ENCODE measurements around the gene UCMA. TPM values are rescaled to one million over a fixed set of nuclear protein-coding genes. Genes with fewer than 3 reads are reported as not detected.

UCMA gene
- total RNA-seq, 1 experiment from 2014 or later = not detected

GRCh38 chr10:13271552-13272163, 37.5 kb upstream of the UCMA start:
- H3K4me1 Mint-ChIP-seq (ENCODE audit: low read depth, unreplicated experiment) = peaks cover 14% of the 10 kb centered on the region
- peak; percentile 54 for DNase-seq
- no peak overlapping the region for H3K4me3 Mint-ChIP-seq (ENCODE audit: low read depth, unreplicated experiment)
- H3K9me3 Mint-ChIP-seq (ENCODE audit: low read depth, unreplicated experiment) = no peaks in the 10 kb centered on the region
- H3K27me3 Mint-ChIP-seq (ENCODE audit: unreplicated experiment) = no peaks in the 10 kb centered on the region
- intact Hi-C loops (cut with micrococcal nuclease; ENCODE audit: unreplicated experiment) = loop anchor here (10.0 kb wide), 1 partner anchor 67 kb away; no protein-coding TSS in a partner anchor
- H3K27ac Mint-ChIP-seq (ENCODE audit: unreplicated experiment) = no peak overlapping the region
- CTCF ChIA-PET = no interaction called here
- no TSS peak for BruUV-seq (replicated peaks)
- peak; percentile 54 for TF ChIP-seq CTCF (IDR thresholded peaks at IDR 0.05; ENCODE audit: unreplicated experiment)
- no peaks in the 10 kb centered on the region for H3K36me3 Mint-ChIP-seq (ENCODE audit: insufficient read depth, unreplicated experiment)

- Mint-ChIP-seq H3K36me3 (ENCODE audit: insufficient read depth, unreplicated experiment) (no peaks in the 10 kb centered on the region), H3K9me3 (ENCODE audit: low read depth, unreplicated experiment) (no peaks in the 10 kb centered on the region), H3K27ac (ENCODE audit: unreplicated experiment) (no peak overlapping the region), H3K27me3 (ENCODE audit: unreplicated experiment) (no peaks in the 10 kb centered on the region), H3K4me1 (ENCODE audit: low read depth, unreplicated experiment) (peaks cover 14% of the 10 kb centered on the region), H3K4me3 (ENCODE audit: low read depth, unreplicated experiment) (no peak overlapping the region)
- intact Hi-C loops (cut with micrococcal nuclease; ENCODE audit: unreplicated experiment) = loop anchor here (10.0 kb wide), 1 partner anchor 66 kb away; no protein-coding TSS in a partner anchor
- TF ChIP-seq CTCF (IDR thresholded peaks at IDR 0.05; ENCODE audit: unreplicated experiment) = no peak
- BruUV-seq (replicated peaks) = no TSS peak
- CTCF ChIA-PET = no interaction called here
- no peak for DNase-seq
These were observed 36.8 kb upstream of the UCMA start for GRCh38 chr10:13270877-13271551.

GRCh38 chr10:13268841-13269240, 34.7 kb upstream of the UCMA start:
- peaks cover 14% of the 10 kb centered on the region for H3K4me1 Mint-ChIP-seq (ENCODE audit: low read depth, unreplicated experiment)
- no peaks in the 10 kb centered on the region for H3K36me3 Mint-ChIP-seq (ENCODE audit: insufficient read depth, unreplicated experiment)
- H3K9me3 Mint-ChIP-seq (ENCODE audit: low read depth, unreplicated experiment) = no peaks in the 10 kb centered on the region
- peaks cover 4% of the 10 kb centered on the region for H3K27me3 Mint-ChIP-seq (ENCODE audit: unreplicated experiment)
- H3K4me3 Mint-ChIP-seq (ENCODE audit: low read depth, unreplicated experiment) = no peak overlapping the region
- intact Hi-C loops (cut with micrococcal nuclease; ENCODE audit: unreplicated experiment) = no loop called here
- CTCF ChIA-PET = no interaction called here
- BruUV-seq (replicated peaks) = no TSS peak
- no peak overlapping the region for H3K27ac Mint-ChIP-seq (ENCODE audit: unreplicated experiment)
- no peak for DNase-seq
- TF ChIP-seq CTCF (IDR thresholded peaks at IDR 0.05; ENCODE audit: unreplicated experiment) = no peak

GRCh38 chr10:13268310-13268709, 34.1 kb upstream of the UCMA start:
- TF ChIP-seq CTCF (IDR thresholded peaks at IDR 0.05; ENCODE audit: unreplicated experiment) = no peak
- no peaks in the 10 kb centered on the region for H3K36me3 Mint-ChIP-seq (ENCODE audit: insufficient read depth, unreplicated experiment)

More at GRCh38 chr10:13268310-13268709, 34.1 kb upstream of the UCMA start:
- DNase-seq = no peak
- CTCF ChIA-PET = no interaction called here
- peaks cover 9% of the 10 kb centered on the region for H3K27me3 Mint-ChIP-seq (ENCODE audit: unreplicated experiment)
- no peak overlapping the region for H3K4me3 Mint-ChIP-seq (ENCODE audit: low read depth, unreplicated experiment)
- no TSS peak for BruUV-seq (replicated peaks)
- H3K4me1 Mint-ChIP-seq (ENCODE audit: low read depth, unreplicated experiment) = peaks cover 14% of the 10 kb centered on the region
- intact Hi-C loops (cut with micrococcal nuclease; ENCODE audit: unreplicated experiment) = no loop called here
- H3K27ac Mint-ChIP-seq (ENCODE audit: unreplicated experiment) = no peak overlapping the region
- H3K9me3 Mint-ChIP-seq (ENCODE audit: low read depth, unreplicated experiment) = no peaks in the 10 kb centered on the region
